GM19452 (cell line): ENCODE measurements around the gene SPECC1.
"Not testable (repeated sequence)": the region's sequence is repeated elsewhere in the genome, so short reads cannot be mapped to it uniquely, and the experiment has no call there.

Experiments
- ATAC-seq: cut with Tn5 transposase; IDR thresholded peaks from one replicate; pipeline ENCODE4 v1.9.1; 2021; ENCODE audit not compliant: unreplicated experiment

SPECC1 gene

GRCh38 chr17:20066253-20066652 is 57.1 kb downstream of the SPECC1 start:
- ATAC-seq, result no peak

GRCh38 chr17:20067711-20068110 is 58.6 kb downstream of the SPECC1 start:
- no peak for ATAC-seq

GRCh38 chr17:20068445-20068844 is 59.3 kb downstream of the SPECC1 start:
- no peak for ATAC-seq

- no peak for ATAC-seq
Observed at GRCh38 chr17:20071824-20072691, 62.9 kb downstream of the SPECC1 start.

- no peak for ATAC-seq
Observed at GRCh38 chr17:20072692-20072992, 63.5 kb downstream of the SPECC1 start.

GRCh38 chr17:20073055-20073979 is 64.2 kb downstream of the SPECC1 start:
- ATAC-seq, result no peak

GRCh38 chr17:20074001-20074400 is 64.8 kb downstream of the SPECC1 start:
- no peak for ATAC-seq

- no peak for ATAC-seq
Observed at GRCh38 chr17:20074489-20074888, 65.3 kb downstream of the SPECC1 start.

GRCh38 chr17:20076137-20076536 is 67.0 kb downstream of the SPECC1 start:
- not testable (repeated sequence) for ATAC-seq

GRCh38 chr17:20077978-20078685 is 69.0 kb downstream of the SPECC1 start:
- no peak for ATAC-seq

GRCh38 chr17:20080513-20080912 is 71.4 kb downstream of the SPECC1 start:
- no peak for ATAC-seq

- no peak for ATAC-seq
Observed at GRCh38 chr17:20083156-20083859, 74.1 kb downstream of the SPECC1 start.

GRCh38 chr17:20084621-20085282 is 75.6 kb downstream of the SPECC1 start:
- ATAC-seq, result no peak

GRCh38 chr17:20085283-20085845 is 76.2 kb downstream of the SPECC1 start:
- no peak for ATAC-seq

- no peak for ATAC-seq
Observed at GRCh38 chr17:20086416-20087076, 77.4 kb downstream of the SPECC1 start.

- ATAC-seq, result no peak
Observed at GRCh38 chr17:20087538-20088250, 78.5 kb downstream of the SPECC1 start.

- ATAC-seq, result no peak
Observed at GRCh38 chr17:20089756-20090547, 80.8 kb downstream of the SPECC1 start.
